PFSK-1 (cell line): ENCODE measurements around the gene ADH1B.

Experiments used
- FOXP2 ChIP-seq: optimal IDR thresholded peaks from 2 replicates; pipeline ENCODE3; 2011; ENCODE audit warnings: borderline replicate concordance, control low read depth, inconsistent platforms; ENCODE audit not compliant: insufficient read depth; ENCODE audit errors: extremely low read length, extremely low read depth
- POLR2AphosphoS5 ChIP-seq: IDR thresholded peaks from 2 replicates; pipeline ENCODE4 v1.6.1; 2012; ENCODE audit warnings: low read depth, mild to moderate bottlenecking, control low read depth, low read length, moderate library complexity
- REST ChIP-seq, 2 experiments: IDR thresholded peaks; 2 replicates each; pipeline versions ENCODE4 v1.6.1 to v1.8.0; 2011 to 2012; ENCODE audit warnings: low read depth in 2 of 2, low read length in 2 of 2, control low read depth in 1 of 2, inconsistent platforms in 1 of 2, mild to moderate bottlenecking in 1 of 2, moderate library complexity in 1 of 2; ENCODE audit not compliant: insufficient read depth in 1 of 2
- SIN3A ChIP-seq: IDR thresholded peaks from 2 replicates; pipeline ENCODE4 v1.6.1; 2012; ENCODE audit warnings: mild to moderate bottlenecking, low read length, moderate library complexity, borderline replicate concordance; ENCODE audit not compliant: insufficient read depth
- TAF1 ChIP-seq: IDR thresholded peaks from 2 replicates; pipeline ENCODE4 v1.6.1; 2012; ENCODE audit warnings: low read length, control low read depth, borderline replicate concordance; ENCODE audit not compliant: insufficient read depth

ADH1B gene

GRCh38 chr4:99275885-99276284 is 45.3 kb downstream of the ADH1B start:
- no peak for TF ChIP-seq REST (IDR thresholded peaks at IDR 0.05; ENCODE audit: insufficient read depth in 1 of 2, low read depth in 2 of 2, low read length in 2 of 2)
- TF ChIP-seq POLR2AphosphoS5 = no peak
- TF ChIP-seq FOXP2 = no peak
- no peak for TF ChIP-seq SIN3A
- no peak for TF ChIP-seq TAF1

GRCh38 chr4:99275050-99275449 is 46.2 kb downstream of the ADH1B start:
- TF ChIP-seq TAF1 = no peak
- no peak for TF ChIP-seq REST (IDR thresholded peaks at IDR 0.05; ENCODE audit: insufficient read depth in 1 of 2, low read depth in 2 of 2, low read length in 2 of 2)
- TF ChIP-seq SIN3A = no peak
- TF ChIP-seq POLR2AphosphoS5 = no peak
- TF ChIP-seq FOXP2 = no peak

- TF ChIP-seq POLR2AphosphoS5 (no peak), TAF1 (no peak), SIN3A (no peak), REST (IDR thresholded peaks at IDR 0.05; ENCODE audit: insufficient read depth in 1 of 2, low read depth in 2 of 2, low read length in 2 of 2) (no peak), FOXP2 (no peak)
These were observed 47.5 kb downstream of the ADH1B start for GRCh38 chr4:99273704-99274103.

- no peak for TF ChIP-seq POLR2AphosphoS5
- TF ChIP-seq REST (IDR thresholded peaks at IDR 0.05; ENCODE audit: insufficient read depth in 1 of 2, low read depth in 2 of 2, low read length in 2 of 2) = no peak
- no peak for TF ChIP-seq FOXP2
These were observed 56.3 kb downstream of the ADH1B start for GRCh38 chr4:99264927-99265326.
